Medulla oblongata (tissue), 1 donor: Measurements from ENCODE around the gene SHISA6.

Experiments used
- DNase-seq: peaks from one replicate; pipeline ENCODE4 v3.0.0-alpha.2; 2015; ENCODE audit errors: extremely low spot score

The SHISA6 gene

DNA sequence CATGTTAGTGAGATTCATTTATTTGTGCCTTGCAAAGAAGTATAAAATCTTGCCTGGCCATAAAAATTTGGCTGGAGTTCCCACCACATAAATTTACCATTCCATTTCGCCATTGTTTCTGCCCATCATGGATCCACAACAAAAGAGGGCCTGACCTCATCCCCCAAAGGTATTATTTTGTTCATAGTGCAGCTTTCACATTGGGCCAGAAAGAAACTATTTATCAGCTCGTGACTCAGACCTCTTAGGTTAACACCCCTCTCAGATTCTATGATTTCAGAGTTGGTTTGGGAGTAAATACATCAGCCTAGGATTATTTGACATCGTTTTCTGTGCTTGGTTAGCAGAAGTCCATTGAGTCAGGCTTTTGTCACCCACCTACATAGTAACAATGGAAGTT lies 108.1 kb downstream of the SHISA6 start:
- no peak for DNase-seq

DNA sequence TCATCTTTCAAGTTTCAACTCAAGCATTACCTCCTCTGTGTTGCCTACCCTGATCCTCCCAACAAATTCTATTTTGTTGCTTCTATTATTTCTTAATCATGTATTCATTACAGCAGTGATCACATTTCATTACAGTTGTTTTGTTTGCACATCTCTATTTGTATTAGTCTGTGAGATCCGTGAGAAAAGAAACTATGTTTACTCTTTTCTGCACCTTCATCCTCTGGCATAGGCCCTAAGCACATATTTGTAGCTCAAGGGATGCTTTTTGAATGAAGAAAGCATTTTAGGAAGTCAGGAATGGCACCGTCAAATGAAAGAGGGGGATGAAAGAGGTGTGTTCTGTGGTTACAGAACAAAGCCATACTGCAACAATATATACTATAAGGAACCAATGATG lies 110.5 kb downstream of the SHISA6 start:
- DNase-seq = no peak

DNA sequence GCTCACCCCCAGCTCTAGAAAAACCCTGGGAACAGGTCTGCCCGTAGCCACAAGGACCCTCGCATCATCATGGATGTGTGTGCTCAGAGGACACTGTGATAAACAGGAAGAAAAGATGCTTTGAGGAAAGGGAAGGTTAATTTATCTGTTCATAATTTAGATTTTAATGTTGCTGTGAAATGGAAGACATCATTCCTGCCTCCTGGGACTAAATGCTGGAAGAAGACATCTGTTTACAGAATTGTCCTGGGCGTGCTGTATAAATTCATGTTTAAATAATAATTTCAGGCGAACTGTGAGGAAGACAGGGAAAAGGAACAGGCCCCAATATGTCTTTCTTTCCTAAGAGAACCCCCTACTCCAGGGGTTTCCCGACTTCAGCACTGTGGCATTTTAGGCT lies 112.6 kb downstream of the SHISA6 start:
- DNase-seq = no peak

DNA sequence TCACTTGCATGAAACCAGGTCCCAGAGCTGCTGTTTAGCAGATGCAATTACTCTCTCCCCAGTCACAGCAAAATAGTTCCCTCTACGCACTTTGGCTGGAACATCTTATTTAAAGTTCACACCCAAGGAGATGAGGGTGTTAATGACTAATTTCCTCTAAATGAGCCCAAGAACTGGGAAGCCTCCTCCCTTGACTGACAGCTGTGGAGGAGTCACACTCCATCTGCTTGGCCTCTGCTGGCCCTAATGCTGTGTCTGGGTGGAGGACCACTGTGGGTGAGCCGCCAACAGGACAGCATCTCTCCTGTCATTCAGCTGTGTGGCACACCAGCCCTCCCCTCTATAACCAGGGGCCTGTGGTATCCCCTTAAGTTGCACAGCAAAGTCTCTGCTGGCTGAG lies 115.4 kb downstream of the SHISA6 start:
- no peak for DNase-seq

DNA sequence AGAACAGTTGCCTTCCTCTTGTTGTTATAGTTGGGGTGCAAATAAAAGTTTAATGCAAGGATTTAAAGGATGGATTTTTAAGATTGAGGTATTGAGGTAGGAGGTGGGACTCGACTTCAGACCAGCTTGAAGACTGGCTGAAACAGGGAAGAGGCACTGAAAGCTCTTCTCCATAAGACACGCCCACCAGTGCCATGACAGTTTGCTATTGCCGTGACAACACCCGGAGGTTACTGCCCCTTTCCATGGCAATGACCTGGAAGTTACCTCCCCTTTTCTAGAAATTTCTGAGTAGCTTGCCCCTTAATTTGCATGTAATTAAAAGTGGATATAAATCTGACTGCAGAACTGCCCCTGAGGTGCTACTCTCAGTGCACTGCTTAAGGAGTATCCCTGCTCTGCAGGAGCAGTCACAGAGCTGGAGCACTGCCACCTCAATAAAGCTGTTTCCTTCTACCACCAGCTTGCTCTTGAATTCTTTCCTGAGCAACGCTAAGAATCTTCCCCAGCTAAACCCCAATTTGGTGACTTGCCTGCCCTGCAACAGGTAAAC lies 122.6 kb downstream of the SHISA6 start:
- DNase-seq = no peak

DNA sequence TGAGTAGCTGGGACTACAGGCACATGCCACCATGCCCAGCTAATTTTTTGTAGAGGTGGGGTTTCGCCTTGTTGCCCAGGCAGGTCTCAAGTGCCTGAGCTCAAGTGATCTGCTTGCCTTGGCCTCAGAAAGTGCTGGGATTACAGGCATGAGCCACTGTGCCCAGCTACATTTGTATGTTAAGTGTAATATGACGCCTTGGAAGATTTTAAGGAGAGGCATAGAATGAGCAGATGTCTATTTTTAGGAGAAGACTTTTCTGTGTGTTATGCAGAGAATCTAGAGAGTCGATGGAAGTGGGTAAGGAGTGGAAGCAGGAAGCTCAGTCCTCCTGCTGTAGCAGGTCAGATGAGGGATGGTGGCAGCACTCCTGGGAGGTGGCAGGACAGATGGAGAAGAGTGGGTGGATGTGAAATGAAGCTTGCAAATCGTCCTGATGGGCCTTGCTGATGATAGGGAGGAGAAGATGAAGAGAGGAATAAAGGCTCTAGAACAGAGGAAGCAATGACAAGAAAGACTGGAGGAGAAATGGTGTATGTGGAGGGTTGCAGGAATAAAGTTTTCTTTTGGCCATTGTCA lies 125.3 kb downstream of the SHISA6 start:
- no peak for DNase-seq

DNA sequence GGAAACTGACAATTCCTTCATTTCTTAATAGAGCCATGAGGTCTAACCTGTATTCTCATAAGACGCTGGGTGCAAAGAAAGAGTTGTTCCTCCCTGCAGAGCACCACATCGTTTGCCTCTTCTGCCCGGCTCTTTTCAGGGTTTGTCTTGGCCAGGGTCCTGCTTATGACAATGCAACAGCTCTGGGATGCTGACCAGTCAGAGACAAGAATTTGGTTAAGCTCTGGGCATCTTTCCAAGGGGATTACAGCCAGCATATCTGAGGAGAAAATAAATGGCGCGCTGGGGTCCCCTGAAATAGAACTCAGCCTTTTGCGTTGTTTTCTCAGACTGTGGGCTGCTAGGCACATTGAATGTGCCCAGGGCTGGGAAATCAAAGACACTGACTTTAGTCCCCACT lies 128.6 kb downstream of the SHISA6 start:
- peak; percentile 70 for DNase-seq

DNA sequence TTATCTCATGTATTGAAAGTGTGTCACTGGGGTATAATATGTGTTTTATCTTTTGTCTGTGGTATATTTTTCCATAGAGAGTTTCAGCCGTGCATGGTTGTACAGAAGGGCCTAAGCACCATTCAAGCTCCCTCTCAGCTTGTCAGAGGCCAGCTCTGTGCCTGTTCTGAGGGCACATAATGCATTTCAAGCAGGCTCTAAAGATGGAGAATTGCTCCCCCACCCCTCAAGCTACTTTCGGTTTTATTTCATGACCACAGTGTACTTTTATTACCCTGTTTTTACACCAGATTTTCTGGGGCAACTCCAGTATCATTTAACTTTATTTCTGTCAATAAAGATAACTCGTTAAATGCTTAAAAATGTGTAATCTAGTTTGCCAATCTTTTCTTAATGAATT lies 131.7 kb downstream of the SHISA6 start:
- peak; percentile 37 for DNase-seq

DNA sequence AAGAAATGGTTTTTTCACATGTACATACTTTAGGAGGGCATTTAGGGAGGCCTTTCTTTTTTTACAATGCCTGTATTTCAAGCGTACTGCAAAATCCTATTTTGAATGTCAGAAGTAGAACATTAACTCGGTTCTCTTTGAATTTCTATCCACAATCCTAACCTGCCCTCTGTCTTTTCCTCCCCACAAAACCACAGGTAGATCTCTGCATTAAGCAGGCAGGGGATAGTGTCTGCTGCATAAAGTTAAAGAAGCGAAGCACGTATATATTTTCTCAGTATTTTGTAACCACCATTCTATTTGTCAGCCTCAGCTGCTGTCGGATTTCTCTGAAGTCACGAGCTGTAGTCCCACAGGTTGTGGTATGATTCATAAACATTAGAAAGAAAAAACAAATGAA lies 137.5 kb downstream of the SHISA6 start:
- DNase-seq = no peak

DNA sequence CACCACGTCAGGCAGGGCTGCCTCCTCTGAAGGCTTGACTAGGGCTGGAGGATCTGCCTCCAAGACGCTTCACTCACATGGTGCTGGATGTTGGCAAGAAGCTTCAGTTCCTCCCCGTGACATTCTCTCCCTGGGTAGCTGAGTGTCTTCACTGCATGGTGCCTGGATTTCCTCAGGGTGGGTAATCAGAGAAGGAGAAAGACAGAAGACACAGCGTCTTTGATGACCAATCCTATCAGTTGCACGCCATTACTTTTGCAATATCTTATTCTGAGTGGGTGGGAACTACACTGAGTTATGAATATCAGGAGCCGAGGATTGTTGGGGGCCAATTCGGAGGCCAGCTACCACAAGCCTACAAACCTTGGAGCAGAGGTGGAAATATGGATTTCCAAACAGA lies 139.7 kb downstream of the SHISA6 start:
- no peak for DNase-seq

DNA sequence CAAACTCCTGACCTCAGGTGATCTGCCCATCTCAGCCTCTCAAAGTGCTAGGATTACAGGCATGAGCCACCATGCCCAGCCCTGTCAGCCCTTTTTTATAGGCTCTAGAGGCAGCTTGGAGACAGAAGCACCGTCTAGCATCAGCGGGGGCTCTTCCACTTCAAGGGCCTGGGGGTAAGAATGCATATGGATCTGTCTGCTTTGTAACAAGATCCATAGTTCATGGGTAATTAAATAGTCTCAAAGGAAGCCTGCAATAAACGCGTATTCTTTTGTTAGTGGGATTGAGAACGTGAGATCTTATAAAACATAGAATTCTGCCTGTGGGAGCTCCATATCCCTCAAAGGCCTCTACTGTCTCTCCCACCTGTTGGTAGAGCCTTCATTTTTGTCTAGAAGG lies 142.1 kb downstream of the SHISA6 start:
- no peak for DNase-seq

DNA sequence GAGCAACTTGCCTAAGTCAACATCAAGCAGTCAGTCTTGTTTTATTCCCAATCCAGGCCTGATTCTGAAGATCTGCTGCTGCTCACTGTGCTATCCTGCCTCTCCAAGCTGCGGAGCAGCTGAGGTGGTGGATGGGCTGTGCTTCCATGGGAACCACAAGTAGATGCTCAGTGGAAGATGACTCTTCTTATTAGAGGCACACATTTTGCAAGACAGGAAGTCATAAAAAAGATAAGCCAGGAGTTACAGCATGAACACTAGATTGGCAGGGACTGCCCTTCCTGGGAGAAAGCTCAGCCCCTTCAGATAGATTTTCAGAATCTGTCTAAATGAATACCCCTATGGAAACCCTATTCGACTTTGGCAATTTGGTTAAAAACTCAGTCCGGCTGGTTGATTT lies 143.1 kb downstream of the SHISA6 start:
- DNase-seq = no peak

DNA sequence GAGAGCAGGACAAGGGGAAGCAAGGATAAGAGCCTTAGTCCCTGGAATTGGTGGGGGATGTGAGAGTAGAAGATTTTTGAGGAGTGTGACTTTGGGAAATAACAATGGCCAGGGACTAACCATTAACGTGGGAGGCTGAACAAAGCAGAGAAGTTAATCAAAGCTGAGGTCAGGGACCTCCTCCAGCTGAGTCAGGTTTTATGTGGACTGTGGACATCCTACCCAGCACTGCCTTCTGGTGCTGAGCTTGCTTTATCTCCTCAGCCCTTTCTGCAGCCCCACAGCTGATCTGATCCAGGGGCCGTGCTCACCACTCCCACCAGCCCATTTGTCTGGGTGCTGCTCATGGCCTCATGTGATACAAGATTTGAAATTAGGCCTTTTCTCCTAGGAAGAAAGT lies 146.6 kb downstream of the SHISA6 start:
- no peak for DNase-seq

DNA sequence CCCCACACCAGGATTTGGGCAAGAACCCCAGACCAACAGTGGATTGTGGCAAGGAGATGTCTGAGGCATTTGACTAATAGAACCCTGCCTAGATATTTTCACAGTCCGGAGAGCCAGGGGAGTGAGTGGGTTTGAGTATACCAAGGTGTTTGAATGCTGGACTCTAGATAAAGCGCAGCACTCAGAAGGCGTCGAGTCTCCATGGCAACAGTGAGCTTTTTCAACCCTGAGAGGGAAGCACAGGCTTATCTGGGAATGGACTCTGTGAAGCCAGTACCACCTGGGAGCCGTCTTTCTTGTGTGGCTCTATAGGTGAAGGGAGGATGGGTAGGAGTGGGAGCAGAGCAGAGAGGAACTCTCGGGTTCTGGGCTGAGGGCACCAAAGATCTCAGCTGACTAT lies 147.0 kb downstream of the SHISA6 start:
- DNase-seq = no peak

DNA sequence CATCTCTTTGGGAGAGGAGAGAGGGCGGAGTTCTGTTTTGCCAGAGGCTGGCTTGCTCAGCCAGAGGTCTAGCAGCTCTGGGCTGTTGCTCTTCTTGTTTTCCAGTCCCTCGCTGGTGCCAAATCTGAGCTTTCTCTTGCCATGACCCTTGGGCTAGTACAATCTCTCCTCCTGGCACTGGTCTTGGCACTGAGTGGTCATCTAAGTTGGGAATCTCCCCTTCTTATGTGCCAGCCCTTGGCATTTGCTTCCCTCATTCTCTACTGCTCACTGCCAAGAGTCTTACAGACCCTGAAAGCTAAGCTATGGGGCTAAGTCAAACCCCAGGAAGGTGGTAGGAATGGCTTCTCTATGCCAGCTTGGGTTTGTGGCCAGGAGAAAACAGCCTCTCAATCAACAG lies 148.6 kb downstream of the SHISA6 start:
- peak; percentile 63 for DNase-seq

DNA sequence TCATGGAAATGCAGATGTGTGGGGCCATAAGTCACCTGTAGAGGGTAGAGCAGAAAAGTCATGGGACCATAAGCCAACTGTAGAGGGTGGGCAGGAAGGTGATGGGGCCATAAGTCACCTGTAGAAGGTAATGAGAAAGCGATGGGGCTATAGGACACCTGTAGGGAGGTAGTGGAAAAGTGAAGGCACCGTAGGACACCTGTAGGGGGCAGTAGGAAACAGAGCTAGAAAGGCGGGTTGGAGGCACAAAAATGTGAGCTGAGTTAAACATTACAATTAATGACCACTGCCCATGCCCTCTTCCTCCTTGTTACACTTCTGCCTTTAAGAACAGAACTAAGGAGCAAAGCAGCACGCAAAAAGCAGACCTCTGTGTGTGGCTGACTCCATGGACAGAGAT lies 150.1 kb downstream of the SHISA6 start:
- no peak for DNase-seq

DNA sequence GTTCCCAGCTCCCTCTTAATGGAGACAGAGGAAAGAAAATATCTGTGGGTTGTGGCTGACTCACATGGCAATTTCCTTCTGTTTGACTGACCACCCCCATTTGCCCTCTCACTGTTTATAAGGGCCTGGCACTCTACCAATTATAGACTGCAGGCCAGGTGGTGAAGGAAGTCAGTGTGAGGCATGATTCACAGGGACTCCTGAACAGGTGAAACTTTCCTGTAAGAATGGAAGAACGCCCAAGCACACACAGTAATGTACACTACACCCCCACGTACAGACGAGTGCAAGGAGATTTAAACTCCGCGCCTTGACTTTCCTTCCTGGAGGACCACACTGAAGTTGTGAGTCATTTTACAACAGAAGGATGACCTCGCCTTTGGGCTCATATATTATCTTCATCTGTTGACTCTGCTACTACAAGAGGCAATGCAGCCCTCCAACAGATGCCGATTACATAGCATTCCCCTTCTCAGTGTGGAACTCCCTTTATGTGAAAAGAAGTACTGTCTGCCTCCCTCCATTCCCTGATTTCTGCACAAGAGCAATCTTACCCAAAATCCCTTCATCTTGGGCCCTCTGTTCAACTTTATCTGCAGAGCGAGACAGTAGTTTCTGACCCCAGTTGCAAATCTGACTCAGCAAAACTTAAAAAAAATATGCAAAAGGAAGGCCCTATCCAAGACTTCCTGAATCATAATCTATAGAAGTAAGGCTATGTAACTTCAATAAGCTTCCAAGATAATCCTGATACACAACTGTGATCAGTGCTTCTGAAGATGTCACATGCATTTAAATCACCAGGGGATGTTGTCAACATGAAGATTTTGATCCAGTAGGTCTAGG lies 163.6 kb downstream of the SHISA6 start:
- DNase-seq = no peak

DNA sequence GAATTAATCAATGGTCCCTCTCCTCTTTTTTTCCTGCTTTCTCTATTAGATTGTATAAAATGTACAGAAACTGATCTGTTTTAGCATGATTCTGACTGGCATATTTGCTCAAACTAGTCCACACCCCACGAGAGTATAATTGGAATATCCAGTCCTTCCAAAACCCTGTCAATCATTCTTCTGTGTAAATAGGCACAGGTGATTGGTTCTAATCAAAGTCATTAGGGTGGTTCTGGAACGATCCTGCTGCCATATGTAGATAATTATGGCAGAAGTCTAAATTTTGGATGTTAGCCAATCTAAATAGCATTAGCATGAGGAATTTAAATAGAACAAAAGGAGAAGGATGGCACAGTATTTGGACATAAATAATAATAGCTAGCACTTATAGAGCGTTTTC lies 165.7 kb downstream of the SHISA6 start:
- no peak for DNase-seq

DNA sequence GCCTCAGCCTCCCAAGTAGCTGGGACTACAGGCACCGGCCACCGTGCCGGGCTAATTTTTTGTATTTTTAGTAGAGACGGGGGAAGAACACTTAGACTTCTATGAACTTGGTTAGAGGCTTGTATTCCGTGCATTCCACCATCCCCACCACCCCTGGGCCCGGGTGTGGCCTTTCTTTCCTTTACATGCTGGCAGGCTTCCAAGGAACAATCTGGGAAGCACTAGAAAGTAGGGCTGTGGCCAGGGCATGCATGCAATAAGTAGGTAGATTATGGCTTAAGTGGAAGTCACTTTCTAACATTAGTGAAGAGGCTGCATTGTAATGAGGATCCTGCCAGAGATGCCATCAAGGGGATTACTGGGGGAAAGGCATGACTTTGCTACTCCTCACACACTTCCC lies 171.6 kb downstream of the SHISA6 start:
- DNase-seq = no peak

DNA sequence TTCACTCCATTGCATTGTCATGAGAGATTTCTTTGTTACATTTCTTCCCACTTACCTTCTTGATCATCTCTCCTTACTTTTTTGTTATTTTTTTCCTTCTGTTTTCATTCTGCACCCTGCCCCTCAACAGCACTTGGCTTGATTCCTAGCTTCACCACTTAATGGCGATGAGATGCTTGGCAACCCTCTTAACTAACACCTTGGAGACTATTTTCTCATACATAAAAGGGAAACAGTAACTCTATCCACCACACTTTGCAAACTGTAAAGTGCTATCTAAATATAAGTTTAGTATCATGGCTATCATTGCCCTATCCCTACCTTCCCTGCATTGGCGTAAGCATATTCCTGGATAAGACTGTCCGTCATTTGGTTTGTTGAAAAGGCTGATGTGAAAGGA lies 177.3 kb downstream of the SHISA6 start:
- peak; percentile 2 for DNase-seq

DNA sequence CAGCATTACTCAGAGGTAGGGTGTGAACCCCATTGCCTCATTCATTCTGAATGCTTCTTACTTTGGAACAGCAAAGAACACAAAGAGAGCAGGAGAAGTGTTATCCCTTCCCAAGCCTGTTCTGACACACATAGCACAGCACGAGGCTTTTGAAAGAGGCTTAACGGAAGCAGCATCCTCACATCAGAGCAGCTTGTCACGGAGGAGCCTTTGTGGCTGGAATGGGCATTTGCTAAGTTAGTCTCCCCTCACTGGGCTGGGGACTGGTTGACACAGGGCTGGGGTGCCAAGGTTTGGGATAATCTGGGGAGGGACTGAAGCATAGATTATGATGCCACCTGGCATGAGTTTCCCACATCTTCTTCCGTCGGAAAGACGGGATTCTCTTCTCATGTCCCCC lies 189.7 kb downstream of the SHISA6 start:
- no peak for DNase-seq

DNA sequence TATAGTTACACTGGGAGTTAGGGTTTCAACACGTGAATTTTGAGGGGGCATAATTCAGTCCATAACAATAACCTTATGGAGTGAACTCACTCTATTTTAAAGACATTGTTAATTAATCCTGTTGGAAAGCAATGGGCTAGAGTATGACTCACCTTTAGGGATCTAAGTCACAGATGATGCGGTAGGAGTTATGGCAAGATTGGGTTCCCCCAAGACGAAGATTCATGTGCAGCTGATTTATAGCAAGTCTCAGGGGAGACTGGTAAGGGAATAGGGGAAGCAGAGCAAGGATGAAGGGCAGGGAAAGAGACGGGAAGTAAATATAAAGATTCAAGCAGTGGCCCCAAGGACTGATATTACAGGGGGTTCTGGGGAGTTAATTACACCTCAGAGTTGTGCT lies 197.7 kb downstream of the SHISA6 start:
- no peak for DNase-seq

DNA sequence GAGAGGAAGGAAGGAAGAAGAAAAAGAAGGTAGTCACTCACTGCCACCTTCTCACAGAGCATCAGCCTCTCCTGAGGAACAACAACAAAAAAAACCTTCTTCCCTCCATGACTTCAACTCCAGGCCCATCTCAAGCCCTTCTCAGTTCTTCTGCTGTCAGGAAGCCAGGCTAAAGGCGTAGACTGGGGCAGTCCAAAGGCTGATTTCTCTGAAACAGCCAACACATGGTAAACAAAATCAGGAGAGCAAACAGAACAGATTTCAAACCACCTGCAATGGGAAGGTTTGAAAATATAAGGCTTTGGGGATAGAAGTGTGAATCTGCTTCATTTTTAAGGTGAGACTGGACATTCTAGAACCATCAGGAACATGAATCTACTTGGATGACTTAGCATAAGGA lies 200.0 kb downstream of the SHISA6 start:
- DNase-seq = no peak
